IMR-90 (cell line): ENCODE data around the gene SRPK1. TPM values are rescaled to one million over a fixed set of nuclear protein-coding genes. Genes with fewer than 3 reads are reported as not detected.

Source experiments
- ATAC-seq: fragments of 200-7000 bp; cut with Tn5 transposase; 2 replicates; pipeline ENCODE4 v1.9.1; 2020; ENCODE audit warnings: low read depth, mild to moderate bottlenecking, moderate library complexity
- BruUV-seq: library from RNA; stranded (reverse); fragments of 400-500 nt; replicated peaks from 2 replicates; lab custom pipeline; 2021; lab: Mats Ljungman, UMichigan
- CTCF ChIA-PET: fragments of 300-600 bp; formaldehyde crosslinking; extraction: SDS; loops from one replicate; lab custom pipeline; 2021; ENCODE audit warnings: antibody characterized with exemption; lab: Yijun Ruan, JAX
- POLR2A ChIA-PET: fragments of 300-600 bp; sonication (Branson Sonifier 250); formaldehyde crosslinking; loops from one replicate; lab custom pipeline; 2022; ENCODE audit warnings: antibody characterized with exemption; ENCODE audit not compliant: unreplicated experiment; lab: Charles Lee
- DNase-seq: peaks from one replicate; pipeline ENCODE4 v3.0.0; 2013
- H2AFZ ChIP-seq: replicated peaks from 2 replicates; pipeline ENCODE3; 2013; ENCODE audit warnings: low read length, mild to moderate bottlenecking; ENCODE audit not compliant: poor library complexity
- H2AK5ac ChIP-seq: 2 replicates; pipeline ENCODE4 v1.6.1; 2013; ENCODE audit warnings: low read depth, low read length, inconsistent platforms
- H2AK9ac ChIP-seq: replicated peaks from 2 replicates; pipeline ENCODE3; 2013; ENCODE audit warnings: mild to moderate bottlenecking, low read depth, low read length, moderate library complexity; ENCODE audit not compliant: poor library complexity
- H2BK120ac ChIP-seq: 2 replicates; pipeline ENCODE4 v1.6.1; 2013; ENCODE audit warnings: low read depth, low read length, inconsistent platforms
- H2BK15ac ChIP-seq: 3 replicates; pipeline ENCODE4 v1.6.1; 2013; ENCODE audit warnings: low read depth, low read length, inconsistent platforms
- H2BK20ac ChIP-seq: 2 replicates; pipeline ENCODE4 v1.6.1; 2013; ENCODE audit warnings: low read depth, mild to moderate bottlenecking, inconsistent platforms, low read length, moderate library complexity
- H2BK5ac ChIP-seq: 2 replicates; pipeline ENCODE4 v1.6.1; 2013; ENCODE audit warnings: mild to moderate bottlenecking, low read depth, low read length, inconsistent platforms; ENCODE audit not compliant: poor library complexity, severe bottlenecking
- H3K14ac ChIP-seq: replicated peaks from 2 replicates; pipeline ENCODE4 v1.6.1; 2013; ENCODE audit warnings: low read depth, low read length, inconsistent platforms
- H3K18ac ChIP-seq: 2 replicates; pipeline ENCODE4 v1.6.1; 2013; ENCODE audit warnings: low read depth, low read length, control low read depth
- H3K23ac ChIP-seq: 2 replicates; pipeline ENCODE4 v1.6.1; 2013; ENCODE audit warnings: low read depth, low read length, inconsistent platforms
- H3K27ac ChIP-seq: 2 replicates; pipeline ENCODE4 v1.5.1; 2013; ENCODE audit warnings: mild to moderate bottlenecking, control low read depth, low read length; ENCODE audit not compliant: insufficient read depth
- H3K27me3 ChIP-seq: 2 replicates; pipeline ENCODE4 v1.6.1; 2013; ENCODE audit warnings: low read length; ENCODE audit not compliant: control insufficient read depth, insufficient read depth
- H3K36me3 ChIP-seq: 2 replicates; pipeline ENCODE4 v1.6.1; 2013; ENCODE audit warnings: low read length, mixed read lengths; ENCODE audit not compliant: control insufficient read depth, insufficient read depth
- H3K4ac ChIP-seq: 2 replicates; pipeline ENCODE4 v1.6.1; 2013; ENCODE audit warnings: low read depth, low read length, inconsistent platforms
- H3K4me1 ChIP-seq: 2 replicates; pipeline ENCODE4 v1.6.1; 2013; ENCODE audit warnings: low read length, mixed read lengths; ENCODE audit not compliant: control insufficient read depth, insufficient read depth
- H3K4me2 ChIP-seq: 2 replicates; pipeline ENCODE4 v1.6.1; 2013; ENCODE audit warnings: low read depth, mild to moderate bottlenecking, control low read depth, low read length, moderate library complexity
- H3K4me3 ChIP-seq: 2 replicates; pipeline ENCODE4 v1.5.1; 2013; ENCODE audit warnings: low read depth, mild to moderate bottlenecking, control low read depth, low read length, moderate library complexity; ENCODE audit not compliant: insufficient read depth
- H3K56ac ChIP-seq: 2 replicates; pipeline ENCODE4 v1.6.1; 2013; ENCODE audit warnings: low read length, inconsistent platforms; ENCODE audit not compliant: insufficient read depth; ENCODE audit errors: extremely low read depth
- H3K79me1 ChIP-seq, 2 experiments: 2 replicates each; pipeline ENCODE4 v1.6.1; 2013; ENCODE audit warnings: low read length in 2 of 2, inconsistent platforms in 1 of 2, low read depth in 1 of 2
- H3K9ac ChIP-seq: 2 replicates; pipeline ENCODE4 v1.6.1; 2013; ENCODE audit warnings: low read depth, low read length, control low read depth
- H3K9me1 ChIP-seq: 2 replicates; pipeline ENCODE4 v1.6.1; 2013; ENCODE audit warnings: low read length, inconsistent platforms; ENCODE audit not compliant: insufficient read depth
- H3K9me3 ChIP-seq: 2 replicates; pipeline ENCODE4 v1.6.1; 2013; ENCODE audit warnings: low read length; ENCODE audit not compliant: control insufficient read depth, insufficient read depth
- H4K20me1 ChIP-seq: 2 replicates; pipeline ENCODE4 v1.6.1; 2013; ENCODE audit warnings: low read length, inconsistent platforms; ENCODE audit not compliant: insufficient read depth
- H4K5ac ChIP-seq: 2 replicates; pipeline ENCODE4 v1.6.1; 2013; ENCODE audit warnings: mild to moderate bottlenecking, low read depth, low read length, control low read depth
- H4K8ac ChIP-seq, 2 experiments: 2 replicates each; pipeline ENCODE4 v1.6.1; 2013; ENCODE audit warnings: low read depth in 2 of 2, low read length in 2 of 2, control low read depth in 1 of 2, inconsistent platforms in 1 of 2
- H4K91ac ChIP-seq: 2 replicates; pipeline ENCODE4 v1.6.1; 2013; ENCODE audit warnings: low read depth, low read length, inconsistent platforms; ENCODE audit not compliant: insufficient read depth
- MXI1 ChIP-seq: IDR thresholded peaks from 2 replicates; pipeline ENCODE4 v1.6.1; 2012; ENCODE audit warnings: low read depth, mild to moderate bottlenecking, low read length, moderate library complexity, borderline replicate concordance
- POLR2A ChIP-seq: IDR thresholded peaks from 2 replicates; pipeline ENCODE4 v1.6.1; 2012; ENCODE audit warnings: mild to moderate bottlenecking, low read depth, low read length
- RAD21 ChIP-seq: IDR thresholded peaks from 2 replicates; pipeline ENCODE4 v1.6.1; 2012; ENCODE audit warnings: low read length, improper control_type of control experiment
- RCOR1 ChIP-seq: IDR thresholded peaks from 2 replicates; pipeline ENCODE4 v1.6.1; 2012; ENCODE audit warnings: mild to moderate bottlenecking, low read length, improper control_type of control experiment; ENCODE audit not compliant: insufficient replicate concordance
- RFX5 ChIP-seq: IDR thresholded peaks from 2 replicates; pipeline ENCODE4 v1.8.0; 2012; ENCODE audit warnings: low read depth, mild to moderate bottlenecking, low read length, moderate library complexity
- WGBS, 2 experiments: methylation state at CpG; one replicate each; pipeline versions ENCODE4 v1.1.5 to v1.1.7; 2013; ENCODE audit warnings: missing lambda C conversion rate in 2 of 2; ENCODE audit not compliant: insufficient read length in 1 of 2; ENCODE audit errors: extremely low coverage in 2 of 2; 5-methylcytosine and 5-hydroxymethylcytosine counted together
- dilution Hi-C: fragments of 300-500 bp; cut with HindIII; formaldehyde crosslinking; loops from one replicate; pipeline ENCODE4 v1.14.3; 2018; ENCODE audit warnings: low sequenced_read_pairs; ENCODE audit not compliant: unreplicated experiment
- in situ Hi-C: fragments of 300-500 bp; cut with MboI; formaldehyde crosslinking; loops from 3 replicates; pipeline ENCODE4 v1.14.3; 2019; ENCODE audit warnings: low sequenced_read_pairs, inconsistent platforms, mixed read lengths
- intact Hi-C: fragments of 100-400 bp; cut with micrococcal nuclease; formaldehyde crosslinking; loops from 2 replicates; pipeline ENCODE4 v1.10.0; 2022
- polyA plus RNA-seq, 3 experiments: library from polyadenylated mRNA; depleted of rRNA; stranded (reverse); fragments of >200 nt; gene quantifications; 2 replicates each; pipeline ENCODE4 v1.2.3, GENCODE V29; 2012; ENCODE audit warnings: low replicate concordance in 1 of 3
- total RNA-seq: library from RNA; depleted of rRNA; stranded (reverse); fragments of >200 nt; gene quantifications from 2 replicates; pipeline ENCODE4 v1.2.3, GENCODE V29; 2012; rRNA removed
- TF ChIP-seq, protein P1 (sequence below): fragments of 150-350 bp; IDR thresholded peaks from 2 replicates; pipeline ENCODE4 v1.6.1; 2017; ENCODE audit warnings: mild to moderate bottlenecking, antibody characterized with exemption, low read length, low read depth
- TF ChIP-seq, protein P2 (sequence below): fragments of 150-350 bp; IDR thresholded peaks from 2 replicates; pipeline ENCODE4 v1.6.1; 2016; ENCODE audit warnings: low read depth, mild to moderate bottlenecking, low read length, moderate library complexity, borderline replicate concordance

Gene SRPK1
- total and polyA plus RNA-seq, 2 of the 4 experiments (the other 2 are of a cell fraction) = 22.5 to 44.6 TPM

DNA sequence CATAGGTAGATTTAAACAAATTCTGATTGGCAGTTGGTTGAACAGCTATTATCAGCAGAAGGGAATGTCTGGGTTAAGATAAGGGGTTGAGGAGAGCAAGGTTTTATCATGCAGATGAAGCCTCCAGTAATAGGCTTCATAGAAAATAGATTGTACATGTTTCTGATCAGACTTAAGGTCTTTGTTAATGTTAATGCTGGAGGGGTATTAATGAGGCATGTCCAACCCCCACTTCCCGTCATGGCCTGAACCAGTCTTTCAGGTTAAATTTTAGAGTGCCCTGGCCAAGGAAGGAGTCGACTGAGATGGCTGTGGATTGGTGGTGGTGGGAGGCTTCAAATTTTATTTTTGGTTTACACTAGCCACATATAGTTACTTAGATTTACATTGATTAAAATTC lies 136.7 kb downstream of the SRPK1 start:
- Histone ChIP-seq H3K27me3 (peaks cover 50% of the 10 kb centered on the region), H3K79me1 (no peaks in the 10 kb centered on the region), H4K91ac (no peak overlapping the region), H4K5ac (no peak overlapping the region), H3K27ac (no peak overlapping the region), H3K36me3 (no peaks in the 10 kb centered on the region), H3K4me2 (no peak overlapping the region), H4K20me1 (no peaks in the 10 kb centered on the region), H3K4ac (no peak overlapping the region), H3K56ac (no peak overlapping the region), H4K8ac (no peak overlapping the region), H2AFZ (no peak overlapping the region), H3K14ac (no peak overlapping the region), H3K18ac (no peak overlapping the region), H3K9me3 (peaks cover 2% of the 10 kb centered on the region; the same call in 1 of the 2 replicates), H2AK5ac (no peak overlapping the region), H3K9ac (no peak overlapping the region), H2BK5ac (no peak overlapping the region), H2AK9ac (no peak overlapping the region), H3K23ac (no peak overlapping the region), H3K9me1 (no peaks in the 10 kb centered on the region; the same call in 1 of the 2 replicates), H3K4me1 (no peaks in the 10 kb centered on the region), H2BK15ac (no peak overlapping the region), H2BK120ac (no peak overlapping the region), H2BK20ac (no peak overlapping the region), H3K4me3 (no peak overlapping the region)
- CTCF ChIA-PET = no interaction called here
- no CpG with 5 or more reads among the region's 2 CpGs for WGBS, 2 experiments
- POLR2A ChIA-PET = no interaction called here
- in situ Hi-C loops (no loop called here), dilution Hi-C loops (no loop called here), intact Hi-C loops (no loop called here)
- no TSS peak for BruUV-seq
- ATAC-seq (no peak), DNase-seq (no peak)
- TF ChIP-seq, protein P1, sequence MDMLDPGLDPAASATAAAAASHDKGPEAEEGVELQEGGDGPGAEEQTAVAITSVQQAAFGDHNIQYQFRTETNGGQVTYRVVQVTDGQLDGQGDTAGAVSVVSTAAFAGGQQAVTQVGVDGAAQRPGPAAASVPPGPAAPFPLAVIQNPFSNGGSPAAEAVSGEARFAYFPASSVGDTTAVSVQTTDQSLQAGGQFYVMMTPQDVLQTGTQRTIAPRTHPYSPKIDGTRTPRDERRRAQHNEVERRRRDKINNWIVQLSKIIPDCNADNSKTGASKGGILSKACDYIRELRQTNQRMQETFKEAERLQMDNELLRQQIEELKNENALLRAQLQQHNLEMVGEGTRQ = no peak
- TF ChIP-seq RAD21 = no peak
- no peak for TF ChIP-seq POLR2A
- no peak for TF ChIP-seq RFX5
- TF ChIP-seq RCOR1 = no peak
- TF ChIP-seq MXI1 = no peak
- TF ChIP-seq, protein P2, sequence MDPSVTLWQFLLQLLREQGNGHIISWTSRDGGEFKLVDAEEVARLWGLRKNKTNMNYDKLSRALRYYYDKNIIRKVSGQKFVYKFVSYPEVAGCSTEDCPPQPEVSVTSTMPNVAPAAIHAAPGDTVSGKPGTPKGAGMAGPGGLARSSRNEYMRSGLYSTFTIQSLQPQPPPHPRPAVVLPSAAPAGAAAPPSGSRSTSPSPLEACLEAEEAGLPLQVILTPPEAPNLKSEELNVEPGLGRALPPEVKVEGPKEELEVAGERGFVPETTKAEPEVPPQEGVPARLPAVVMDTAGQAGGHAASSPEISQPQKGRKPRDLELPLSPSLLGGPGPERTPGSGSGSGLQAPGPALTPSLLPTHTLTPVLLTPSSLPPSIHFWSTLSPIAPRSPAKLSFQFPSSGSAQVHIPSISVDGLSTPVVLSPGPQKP = no peak

Other genes with a start within 250 kb of the SRPK1 start
- 7.0 and 10.0 TPM in 2 replicates for gene FKBP5, start 232.2 kb downstream of the SRPK1 start, total RNA-seq
- gene FKBP5, start 232.2 kb downstream of the SRPK1 start, polyA plus RNA-seq (2012; rRNA removed) = 5.6 and 6.8 TPM in 2 replicates
- 0.18 and 0.28 TPM in 2 replicates for gene ARMC12, start 184.1 kb downstream of the SRPK1 start, total RNA-seq
- 0.56 and 0.74 TPM in 2 replicates for gene ARMC12, start 184.1 kb downstream of the SRPK1 start, polyA plus RNA-seq (2012; rRNA removed)
- gene CLPSL2, start 144.5 kb downstream of the SRPK1 start, total RNA-seq = not detected in 2 replicates
- gene CLPSL2, start 144.5 kb downstream of the SRPK1 start, polyA plus RNA-seq (2012; rRNA removed) = not detected in 2 replicates
- gene CLPSL1, start 140.1 kb downstream of the SRPK1 start, total RNA-seq = not detected in 2 replicates
- gene CLPSL1, start 140.1 kb downstream of the SRPK1 start, polyA plus RNA-seq (2012; rRNA removed) = not detected in 2 replicates
- not detected in 2 replicates for gene CLPS, start 123.8 kb downstream of the SRPK1 start, total RNA-seq
- gene CLPS, start 123.8 kb downstream of the SRPK1 start, polyA plus RNA-seq (2012; rRNA removed) = not detected in 2 replicates
- not detected in 2 replicates for gene LHFPL5, start 115.7 kb downstream of the SRPK1 start, total RNA-seq
- gene LHFPL5, start 115.7 kb downstream of the SRPK1 start, polyA plus RNA-seq (2012; rRNA removed) = not detected in 2 replicates
- gene SLC26A8, start 103.5 kb upstream of the SRPK1 start, total RNA-seq = not detected in 2 replicates
- gene SLC26A8, start 103.5 kb upstream of the SRPK1 start, polyA plus RNA-seq (2012; rRNA removed) = 0.07 TPM in 1 of 2 replicates, not detected in the other
- gene MAPK14, start 106.7 kb upstream of the SRPK1 start, total RNA-seq = 69.7 and 74.4 TPM in 2 replicates
- 22.6 and 28.4 TPM in 2 replicates for gene MAPK14, start 106.7 kb upstream of the SRPK1 start, polyA plus RNA-seq (2012; rRNA removed)
- 1.9 and 2.0 TPM in 2 replicates for gene MAPK13, start 209.4 kb upstream of the SRPK1 start, total RNA-seq
- 2.8 and 2.9 TPM in 2 replicates for gene MAPK13, start 209.4 kb upstream of the SRPK1 start, polyA plus RNA-seq (2012; rRNA removed)